KMS-11 (cell line): ENCODE measurements around the gene IGFL1.
"Not testable (repeated sequence)": the region's sequence is repeated elsewhere in the genome, so short reads cannot be mapped to it uniquely, and the experiment has no call there.

ENCODE experiments used
- H2AFZ ChIP-seq: fragments of 200-600 bp; sonication (generic); 2 replicates; pipeline ENCODE4 v1.6.1; 2016; ENCODE audit warnings: antibody characterized with exemption, mixed run types, low read depth
- H3K27ac ChIP-seq: fragments of 200-600 bp; sonication (generic); 2 replicates; pipeline ENCODE4 v1.6.1; 2016; ENCODE audit warnings: mild to moderate bottlenecking, mixed run types
- H3K27me3 ChIP-seq: fragments of 200-600 bp; sonication (generic); 2 replicates; pipeline ENCODE4 v1.6.1; 2017; ENCODE audit warnings: mild to moderate bottlenecking, low read depth, mixed run types, moderate library complexity; ENCODE audit not compliant: insufficient read depth
- H3K36me3 ChIP-seq: fragments of 200-600 bp; sonication (generic); 2 replicates; pipeline ENCODE4 v1.6.1; 2017; ENCODE audit warnings: mild to moderate bottlenecking, mixed run types; ENCODE audit not compliant: insufficient read depth
- H3K4me1 ChIP-seq: fragments of 200-600 bp; sonication (generic); 2 replicates; pipeline ENCODE4 v1.6.1; 2016; ENCODE audit warnings: mild to moderate bottlenecking, low read depth, mixed run types; ENCODE audit not compliant: poor library complexity, severe bottlenecking
- H3K4me2 ChIP-seq: fragments of 200-600 bp; sonication (generic); 2 replicates; pipeline ENCODE4 v1.7.0; 2016; ENCODE audit warnings: mild to moderate bottlenecking, mixed run types
- H3K4me3 ChIP-seq: fragments of 200-600 bp; sonication (generic); IDR thresholded peaks from 2 replicates; pipeline ENCODE4 v1.6.1; 2017; ENCODE audit warnings: low read depth, low read length, mixed read lengths; ENCODE audit not compliant: insufficient read depth
- H3K79me2 ChIP-seq: fragments of 200-600 bp; sonication (generic); 2 replicates; pipeline ENCODE4 v1.6.1; 2016; ENCODE audit warnings: low read depth, mixed run types; ENCODE audit not compliant: insufficient read depth
- H3K9ac ChIP-seq: fragments of 200-600 bp; sonication (generic); 2 replicates; pipeline ENCODE4 v1.6.1; 2016; ENCODE audit warnings: mild to moderate bottlenecking, mixed run types
- H4K20me1 ChIP-seq: fragments of 200-600 bp; sonication (generic); 2 replicates; pipeline ENCODE4 v1.6.1; 2016; ENCODE audit warnings: mild to moderate bottlenecking, mixed run types; ENCODE audit not compliant: insufficient read depth
- TF ChIP-seq, protein P1 (sequence below): fragments of 200-600 bp; sonication (generic); conservative IDR thresholded peaks from 2 replicates; pipeline ENCODE4 v1.6.1; 2017; ENCODE audit warnings: low read depth, mild to moderate bottlenecking, antibody characterized with exemption, low read length, moderate library complexity, mixed read lengths

Gene IGFL1

DNA sequence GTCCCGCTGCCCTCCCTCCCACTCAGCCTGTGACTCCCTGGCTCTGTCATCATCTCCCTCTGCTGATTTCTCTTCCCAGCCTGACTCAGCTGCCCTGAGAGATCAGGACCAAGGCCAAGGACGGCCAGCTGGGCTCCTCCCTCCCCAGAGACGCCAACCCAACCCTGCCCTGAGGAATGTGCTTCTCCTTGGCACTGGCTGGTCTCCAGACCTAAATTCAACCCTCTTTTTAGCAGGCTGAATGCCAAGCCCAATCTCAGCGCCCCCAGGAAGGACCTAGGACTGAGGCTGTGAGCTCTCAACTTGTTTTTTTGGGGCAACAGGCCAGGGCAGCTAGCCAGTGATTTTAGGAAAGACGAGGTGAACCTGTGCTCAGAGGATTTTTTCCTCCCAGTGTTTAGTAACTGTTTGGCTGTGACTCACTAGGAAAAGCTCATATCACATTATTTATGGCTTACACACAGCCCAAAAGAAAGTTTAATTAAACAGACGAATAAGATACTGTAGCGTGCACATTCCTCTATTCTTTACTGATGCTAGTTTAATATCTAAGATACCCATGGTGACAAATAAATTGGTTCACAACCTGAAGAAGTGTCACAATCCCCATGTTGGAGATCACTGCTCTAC lies 7.4 kb upstream of the IGFL1 start:
- Histone ChIP-seq H3K27me3 (peaks cover 82% of the 10 kb centered on the region), H3K4me3 (no peak overlapping the region), H2AFZ (no peak overlapping the region), H3K4me1 (no peaks in the 10 kb centered on the region), H4K20me1 (no peaks in the 10 kb centered on the region), H3K79me2 (no peaks in the 10 kb centered on the region), H3K36me3 (no peaks in the 10 kb centered on the region), H3K9ac (no peak overlapping the region), H3K4me2 (no peak overlapping the region), H3K27ac (no peak overlapping the region)
- TF ChIP-seq, protein P1, sequence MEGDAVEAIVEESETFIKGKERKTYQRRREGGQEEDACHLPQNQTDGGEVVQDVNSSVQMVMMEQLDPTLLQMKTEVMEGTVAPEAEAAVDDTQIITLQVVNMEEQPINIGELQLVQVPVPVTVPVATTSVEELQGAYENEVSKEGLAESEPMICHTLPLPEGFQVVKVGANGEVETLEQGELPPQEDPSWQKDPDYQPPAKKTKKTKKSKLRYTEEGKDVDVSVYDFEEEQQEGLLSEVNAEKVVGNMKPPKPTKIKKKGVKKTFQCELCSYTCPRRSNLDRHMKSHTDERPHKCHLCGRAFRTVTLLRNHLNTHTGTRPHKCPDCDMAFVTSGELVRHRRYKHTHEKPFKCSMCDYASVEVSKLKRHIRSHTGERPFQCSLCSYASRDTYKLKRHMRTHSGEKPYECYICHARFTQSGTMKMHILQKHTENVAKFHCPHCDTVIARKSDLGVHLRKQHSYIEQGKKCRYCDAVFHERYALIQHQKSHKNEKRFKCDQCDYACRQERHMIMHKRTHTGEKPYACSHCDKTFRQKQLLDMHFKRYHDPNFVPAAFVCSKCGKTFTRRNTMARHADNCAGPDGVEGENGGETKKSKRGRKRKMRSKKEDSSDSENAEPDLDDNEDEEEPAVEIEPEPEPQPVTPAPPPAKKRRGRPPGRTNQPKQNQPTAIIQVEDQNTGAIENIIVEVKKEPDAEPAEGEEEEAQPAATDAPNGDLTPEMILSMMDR = no peak

GRCh38 chr19:46223787-46224186 lies 5.8 kb upstream of the IGFL1 start:
- H3K4me1 ChIP-seq, H3K4me3 ChIP-seq, H2AFZ ChIP-seq, H3K4me2 ChIP-seq, H3K27ac ChIP-seq, H3K79me2 ChIP-seq, H3K36me3 ChIP-seq, H4K20me1 ChIP-seq, H3K9ac ChIP-seq: not testable (repeated sequence)
- H3K27me3 ChIP-seq = peaks cover 89% of the 10 kb centered on the region

DNA sequence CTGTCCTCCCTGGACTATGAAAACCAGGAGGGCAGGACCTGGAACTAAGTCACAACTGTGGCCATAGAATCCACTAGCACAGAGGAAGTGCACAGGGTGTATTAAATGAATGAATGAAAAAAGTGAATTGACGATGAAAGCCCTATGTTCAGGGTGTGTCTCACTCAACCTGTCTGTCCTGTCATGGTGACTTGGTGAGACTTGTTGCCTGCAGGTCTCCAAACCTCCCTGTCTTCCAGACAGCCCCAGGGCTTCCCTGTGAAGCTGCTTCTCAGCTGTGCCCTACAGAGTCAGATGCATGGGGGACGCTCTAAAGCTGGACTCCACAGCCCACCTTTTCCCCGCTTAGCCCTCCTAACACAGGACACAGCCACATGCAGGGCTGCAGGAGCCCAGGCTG lies 4.8 kb upstream of the IGFL1 start:
- TF ChIP-seq, protein P1 = no peak
- H3K79me2 ChIP-seq = no peaks in the 10 kb centered on the region
- H3K4me1 ChIP-seq = no peaks in the 10 kb centered on the region
- no peaks in the 10 kb centered on the region for H4K20me1 ChIP-seq
- no peak overlapping the region for H2AFZ ChIP-seq
- no peak overlapping the region for H3K4me3 ChIP-seq
- peaks cover 85% of the 10 kb centered on the region for H3K27me3 ChIP-seq
- no peak overlapping the region for H3K9ac ChIP-seq
- H3K36me3 ChIP-seq = no peaks in the 10 kb centered on the region
- H3K27ac ChIP-seq = no peak overlapping the region
- H3K4me2 ChIP-seq = no peak overlapping the region

DNA sequence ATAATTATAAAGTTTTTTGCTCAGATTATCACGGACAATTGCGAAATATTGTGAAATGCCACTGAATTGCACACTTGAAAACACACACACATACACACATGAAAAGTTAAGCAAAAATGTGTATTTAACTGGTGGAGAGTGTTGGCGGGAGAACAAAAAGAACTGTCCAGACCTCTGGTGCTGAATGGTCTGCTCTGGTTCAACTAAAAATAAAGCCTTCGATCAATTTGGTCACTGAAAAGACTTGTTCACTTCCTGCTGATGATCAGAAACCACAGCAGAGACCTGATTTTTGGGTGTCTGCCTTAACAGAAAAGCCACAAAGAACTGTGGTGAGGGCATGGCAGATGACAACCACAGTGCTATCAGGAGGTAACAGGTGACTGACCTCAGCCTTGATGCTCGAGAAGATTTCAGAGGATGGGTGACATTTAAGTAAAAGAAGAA lies 4.0 kb upstream of the IGFL1 start:
- no peaks in the 10 kb centered on the region for H3K79me2 ChIP-seq
- no peaks in the 10 kb centered on the region for H3K36me3 ChIP-seq
- H3K9ac ChIP-seq = no peak overlapping the region
- H3K27ac ChIP-seq = no peak overlapping the region
- no peak overlapping the region for H3K4me2 ChIP-seq
- no peak overlapping the region for H3K4me3 ChIP-seq
- peaks cover 89% of the 10 kb centered on the region for H3K27me3 ChIP-seq
- no peaks in the 10 kb centered on the region for H3K4me1 ChIP-seq
- no peaks in the 10 kb centered on the region for H4K20me1 ChIP-seq
- TF ChIP-seq, protein P1 = no peak
- H2AFZ ChIP-seq = no peak overlapping the region

GRCh38 chr19:46226438-46226973 lies 3.0 kb upstream of the IGFL1 start:
- no peak overlapping the region for H2AFZ ChIP-seq
- no peak overlapping the region for H3K4me2 ChIP-seq
- no peaks in the 10 kb centered on the region for H3K36me3 ChIP-seq
- peaks cover 89% of the 10 kb centered on the region for H3K27me3 ChIP-seq
- no peaks in the 10 kb centered on the region for H3K79me2 ChIP-seq
- no peak overlapping the region for H3K27ac ChIP-seq
- H3K4me3 ChIP-seq = no peak overlapping the region
- TF ChIP-seq, protein P1 = no peak
- no peak overlapping the region for H3K9ac ChIP-seq
- no peaks in the 10 kb centered on the region for H3K4me1 ChIP-seq
- no peaks in the 10 kb centered on the region for H4K20me1 ChIP-seq
